SKM-1 treated with dmso at 0.1 percent for 144 hours (cell line): Measurements from ENCODE around the gene LRRFIP2.
"Not testable (repeated sequence)": the region's sequence is repeated elsewhere in the genome, so short reads cannot be mapped to it uniquely, and the experiment has no call there.

Experiments
- DNase-seq: peaks from one replicate; lab custom pipeline; 2025; ENCODE audit not compliant: unreplicated experiment; lab: John Stamatoyannopoulos, UW

The LRRFIP2 gene

DNA sequence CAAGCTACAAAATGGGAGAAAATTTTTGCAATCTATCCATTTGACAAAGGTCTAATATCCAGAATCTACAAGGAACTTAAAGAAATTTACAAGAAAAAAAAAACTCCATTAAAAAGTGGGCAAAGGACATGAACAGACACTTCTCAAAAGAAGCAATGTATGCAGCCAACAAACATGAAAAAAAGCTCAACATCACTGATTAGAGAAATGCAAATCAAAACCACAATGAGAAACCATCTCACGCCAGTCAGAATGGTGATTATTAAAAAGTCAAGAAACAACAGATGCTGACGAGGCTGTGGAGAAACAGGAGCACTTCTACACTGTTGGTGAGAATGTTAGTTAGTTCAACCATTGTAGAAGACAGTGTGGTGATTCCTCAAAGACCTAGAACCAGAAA lies 27.5 kb downstream of the LRRFIP2 start:
- not testable (repeated sequence) for DNase-seq

DNA sequence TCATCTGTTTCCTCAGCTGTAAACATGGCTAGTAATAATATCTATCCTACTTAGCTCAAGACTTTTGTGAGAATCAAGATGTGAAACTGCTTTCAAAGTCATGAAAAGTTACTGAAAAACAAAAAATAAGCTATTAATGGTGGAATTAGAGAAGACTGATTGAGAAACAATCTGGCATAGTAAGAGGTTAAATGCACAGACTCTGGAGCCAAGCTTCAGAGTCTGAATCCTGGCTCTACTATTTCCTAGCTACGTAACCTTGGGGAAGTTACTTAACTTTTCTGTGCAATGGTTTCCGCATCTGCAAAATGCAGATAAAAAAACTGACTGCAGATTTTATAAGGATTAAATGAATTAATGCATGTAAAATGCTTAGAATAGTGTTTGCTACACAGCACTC lies 28.8 kb downstream of the LRRFIP2 start:
- DNase-seq, result peak; percentile 70

DNA sequence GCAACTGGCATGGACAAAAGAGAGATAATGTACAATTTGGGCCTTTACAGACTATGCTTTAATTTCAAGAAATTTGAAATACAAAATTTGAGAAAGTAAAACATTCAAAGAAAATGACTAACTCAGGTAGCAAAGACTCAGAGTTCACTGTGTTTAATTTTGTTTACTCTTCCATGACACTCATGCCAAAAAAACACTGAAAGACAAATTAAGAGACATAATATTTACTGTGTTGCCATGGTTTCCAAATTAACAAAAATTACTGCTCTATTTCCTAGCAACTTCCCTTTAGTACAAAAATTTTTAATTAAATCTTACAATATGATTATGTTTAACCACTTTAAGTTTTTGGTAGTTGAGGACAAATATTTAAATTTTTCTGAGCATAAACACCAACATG lies 29.6 kb downstream of the LRRFIP2 start:
- no peak for DNase-seq

DNA sequence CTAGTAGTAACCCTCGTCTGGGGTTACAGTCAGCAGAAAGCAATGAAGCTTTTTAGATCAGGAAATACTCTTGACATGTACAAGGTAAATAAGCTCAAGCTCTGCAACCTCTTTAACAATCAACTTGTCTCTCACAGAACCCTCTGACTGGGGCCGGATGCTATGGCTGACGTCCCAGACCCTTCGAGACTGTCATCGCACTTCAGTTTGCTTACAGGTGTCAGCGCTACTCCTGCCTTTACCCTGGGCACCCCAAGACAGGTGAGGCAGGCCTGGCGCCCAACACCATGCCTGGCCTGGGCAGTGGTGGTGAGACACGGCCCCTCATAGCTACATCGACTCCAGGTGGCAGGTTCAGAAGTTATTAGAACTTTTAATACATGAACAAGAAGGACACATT lies 30.6 kb downstream of the LRRFIP2 start:
- no peak for DNase-seq

DNA sequence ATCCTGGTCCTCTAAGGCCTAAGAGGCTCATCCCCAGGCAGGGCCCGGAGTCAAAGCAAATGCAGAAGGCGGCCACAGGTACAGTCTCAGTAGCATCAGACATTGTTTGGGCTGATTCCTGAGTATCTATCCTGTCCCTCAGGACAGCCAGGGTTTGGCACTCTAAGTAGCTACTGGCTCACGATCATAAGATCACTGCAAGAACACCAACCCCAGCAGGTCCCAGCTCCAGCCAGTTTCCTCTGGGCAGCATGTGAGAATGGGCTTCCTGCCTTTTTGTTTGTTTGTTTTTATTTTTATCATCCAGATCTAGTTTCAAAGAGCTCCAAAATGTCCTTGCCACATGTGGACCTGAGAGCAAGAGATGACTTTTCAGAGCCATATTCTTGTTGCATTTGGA lies 32.7 kb downstream of the LRRFIP2 start:
- no peak for DNase-seq

DNA sequence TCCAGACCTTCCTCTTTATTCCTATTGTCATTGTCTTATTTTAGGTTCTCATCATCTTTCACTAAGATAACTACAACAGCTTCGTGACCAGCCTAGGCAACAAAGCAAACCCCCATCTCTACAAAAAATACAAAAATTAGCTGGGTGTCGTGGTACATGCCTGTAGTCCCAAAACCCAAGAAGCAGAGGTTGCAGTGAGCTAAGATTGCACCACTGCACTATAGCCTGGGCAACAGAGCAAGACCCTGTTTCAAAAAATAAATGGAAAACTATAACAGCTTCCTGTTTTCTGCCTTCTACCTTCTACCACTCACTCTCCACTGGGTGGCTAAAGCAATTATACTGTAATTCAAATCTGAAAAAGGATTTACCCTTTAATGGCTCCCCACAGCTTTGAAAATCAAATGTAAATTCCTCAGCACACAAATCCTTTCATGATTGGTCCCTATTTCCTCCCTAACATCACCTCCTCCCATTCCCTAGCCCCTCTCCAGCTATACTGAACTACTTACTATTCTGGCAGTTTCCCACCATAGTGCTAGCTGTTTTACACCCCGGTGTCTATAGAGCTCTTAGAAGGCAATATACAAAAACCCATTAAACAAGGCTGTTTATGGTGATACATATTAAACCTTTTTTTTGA lies 33.4 kb downstream of the LRRFIP2 start:
- DNase-seq, result no peak

DNA sequence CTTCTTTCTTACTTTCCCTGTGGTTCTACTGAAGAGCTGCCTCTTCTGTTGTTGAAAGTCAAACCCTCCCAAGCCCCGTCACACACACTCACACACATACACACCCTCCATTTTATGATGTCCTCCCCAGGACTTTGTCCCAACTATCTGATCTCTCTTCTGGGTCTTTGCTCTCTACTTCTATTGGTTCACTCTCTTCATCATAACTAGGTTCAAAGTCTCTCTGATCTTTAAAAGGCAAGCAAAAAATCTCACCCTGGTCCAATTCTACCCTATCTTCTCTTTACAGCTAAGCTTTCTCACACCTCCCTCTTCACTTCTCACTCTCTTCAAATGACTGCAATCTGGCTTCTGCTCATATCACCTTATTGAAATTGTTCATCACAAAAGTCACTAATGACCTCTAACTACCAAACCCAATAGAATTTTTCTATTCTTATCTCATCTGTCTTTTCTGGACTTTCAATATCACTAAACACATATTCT lies 34.8 kb downstream of the LRRFIP2 start:
- DNase-seq, result no peak

DNA sequence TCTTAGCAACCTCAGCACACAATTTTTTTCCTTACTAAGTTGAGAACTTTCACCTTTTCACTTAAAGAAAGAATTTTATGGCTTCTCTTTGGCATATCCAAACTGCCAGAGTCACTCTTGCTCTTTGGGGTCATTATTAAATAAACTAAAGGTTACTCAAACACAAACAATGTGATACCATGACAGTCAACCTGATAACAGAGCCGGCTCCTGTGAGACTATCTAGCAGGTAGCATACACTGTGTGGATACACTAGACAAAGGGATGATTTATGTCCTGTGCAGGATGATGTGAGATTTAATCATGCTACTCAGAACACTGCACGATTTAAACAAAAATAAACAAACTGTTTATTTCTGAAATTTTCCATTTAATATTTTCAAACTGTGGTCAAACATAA lies 35.6 kb downstream of the LRRFIP2 start:
- no peak for DNase-seq

DNA sequence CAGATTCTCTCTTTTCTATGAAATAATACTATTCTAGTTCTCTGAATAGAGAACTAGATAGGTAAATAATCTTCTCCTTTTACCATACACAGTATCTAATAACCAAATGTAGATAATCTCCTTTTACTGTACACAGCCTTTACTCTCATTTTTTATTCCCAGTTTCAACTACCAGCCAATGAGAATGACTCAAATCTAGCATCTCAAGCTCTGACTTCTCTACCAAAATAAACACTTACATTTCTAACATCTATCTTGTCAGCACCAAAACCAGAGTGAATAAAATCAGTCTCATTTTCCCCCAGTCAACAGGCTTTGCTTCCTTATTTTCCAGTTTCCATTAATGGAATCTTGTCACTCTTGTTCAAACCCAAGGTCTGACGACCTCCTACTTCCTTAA lies 36.9 kb downstream of the LRRFIP2 start:
- no peak for DNase-seq

DNA sequence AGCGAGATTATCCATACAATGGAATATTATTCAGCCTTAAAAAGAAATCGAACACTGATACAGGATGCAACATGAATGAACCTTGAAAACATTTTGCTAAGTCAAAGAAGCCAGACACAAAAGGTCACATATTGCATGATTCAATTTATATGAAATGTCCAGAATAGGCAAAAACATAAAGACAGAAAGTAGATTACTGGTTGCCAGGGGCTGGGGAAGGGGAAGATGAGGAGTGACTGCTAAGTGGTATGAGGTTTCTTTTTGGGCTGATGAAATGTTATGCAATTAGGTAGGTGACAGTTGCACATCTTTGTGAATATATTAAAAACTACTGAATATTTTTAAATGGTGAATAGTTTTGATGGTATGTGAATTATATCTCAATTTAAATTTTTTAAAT lies 38.3 kb downstream of the LRRFIP2 start:
- peak; percentile 14 for DNase-seq

DNA sequence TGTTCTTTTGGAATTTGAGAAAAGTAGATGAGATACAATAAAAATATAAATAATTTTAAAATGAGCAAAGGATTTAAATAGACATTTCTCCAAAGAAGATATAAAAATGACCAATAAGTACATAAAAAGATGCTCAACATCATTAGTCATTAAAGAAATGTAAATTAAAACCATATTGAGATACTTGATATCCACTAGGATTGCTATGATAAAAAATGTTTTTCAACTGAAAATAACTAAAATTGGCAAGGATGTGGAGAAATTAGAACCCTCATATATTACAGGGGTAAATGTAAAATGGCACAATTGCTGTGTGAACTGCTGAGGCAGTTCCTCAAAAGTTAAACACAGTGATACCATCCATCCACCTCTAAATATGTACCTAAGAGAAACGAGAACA lies 38.8 kb downstream of the LRRFIP2 start:
- peak; percentile 11 for DNase-seq

DNA sequence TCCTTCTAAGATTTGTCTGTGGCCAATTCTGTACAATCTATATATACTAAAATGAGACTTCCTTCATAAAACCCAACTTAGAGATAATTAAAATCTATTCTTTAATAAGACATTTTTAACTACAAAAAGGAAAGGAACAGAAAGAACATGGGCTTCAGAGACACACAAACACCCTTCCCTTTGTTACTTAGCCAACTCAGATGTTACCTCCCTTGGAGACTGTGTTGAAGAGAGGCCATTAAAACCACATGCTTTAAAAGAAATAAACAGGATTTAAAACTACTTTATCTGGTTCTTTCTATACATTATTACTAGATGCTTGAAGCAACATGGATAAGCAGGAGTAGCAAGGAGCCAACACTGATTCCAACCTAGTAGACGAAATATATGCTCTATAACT lies 42.0 kb downstream of the LRRFIP2 start:
- DNase-seq, result no peak

DNA sequence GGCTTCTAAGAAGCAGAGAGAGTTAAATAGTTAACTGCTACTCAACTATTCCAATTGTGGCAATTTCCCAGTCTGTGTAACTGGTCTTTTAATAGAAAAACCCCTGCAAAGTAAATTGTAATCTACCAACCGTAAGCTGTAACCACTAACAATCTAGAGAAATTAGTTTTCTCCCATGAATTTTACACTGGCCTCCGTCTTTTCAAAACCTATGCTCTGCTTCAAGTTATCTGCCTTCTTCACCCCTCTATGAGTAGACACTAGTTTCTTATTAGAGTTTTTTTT lies 42.6 kb downstream of the LRRFIP2 start:
- no peak for DNase-seq

DNA sequence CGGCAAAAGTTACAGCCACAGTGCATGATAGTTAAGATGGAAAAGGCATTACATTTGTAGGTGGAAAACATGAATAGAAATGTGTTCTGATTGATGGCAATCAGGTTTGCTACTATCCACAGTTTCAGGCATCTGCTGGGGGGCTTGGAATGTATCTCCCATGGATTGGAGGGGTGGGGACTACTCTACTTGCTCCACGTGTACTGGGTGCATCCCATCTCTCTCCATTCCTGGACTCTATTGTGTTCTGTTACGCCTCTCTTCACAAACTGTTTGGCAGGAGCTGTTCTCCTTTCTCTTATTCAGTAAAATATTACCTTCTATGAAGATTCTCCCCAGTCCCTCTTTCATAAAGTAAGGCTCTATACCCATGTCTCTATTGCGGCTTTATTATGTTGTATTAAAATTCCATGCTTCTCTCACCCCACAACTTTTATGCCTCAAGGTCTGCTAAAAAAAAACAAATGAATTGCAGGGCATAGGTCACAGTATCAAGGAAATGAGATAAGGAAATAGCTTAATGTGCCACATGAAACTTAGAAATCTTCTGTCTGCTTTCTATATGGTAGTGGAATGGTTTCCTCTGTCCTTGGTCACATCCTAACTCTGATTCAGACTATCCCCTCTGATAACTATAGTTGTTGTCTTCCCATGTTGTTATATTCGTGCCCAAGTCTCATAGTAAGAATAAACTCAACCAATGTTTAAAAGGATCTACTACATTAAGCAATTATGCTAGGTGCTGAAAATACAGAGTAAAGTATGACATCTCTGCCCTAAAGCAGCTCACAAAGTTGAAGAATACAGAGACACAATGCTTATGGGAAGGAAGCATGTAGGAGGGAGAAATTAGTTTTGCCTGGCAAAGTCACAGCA lies 43.2 kb downstream of the LRRFIP2 start:
- DNase-seq, result no peak

DNA sequence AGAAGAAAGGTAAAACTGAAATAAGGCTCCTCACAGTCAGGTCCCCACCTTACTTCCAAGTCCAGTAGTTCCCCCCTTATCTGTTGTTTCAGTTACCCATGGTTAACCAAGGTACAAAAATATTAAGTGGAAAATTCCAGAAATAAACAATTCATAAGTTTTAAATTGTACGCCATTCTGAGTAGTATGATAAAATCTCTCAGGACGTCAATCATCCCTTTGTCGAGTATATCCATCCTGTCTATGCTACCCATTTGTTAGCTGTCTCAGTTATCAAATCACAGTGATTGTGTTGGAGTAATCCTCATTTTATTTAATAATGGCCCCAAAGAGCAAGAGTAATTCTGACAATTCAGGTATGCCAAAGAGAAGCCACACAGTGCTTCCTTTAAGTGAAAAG lies 43.9 kb downstream of the LRRFIP2 start:
- no peak for DNase-seq

DNA sequence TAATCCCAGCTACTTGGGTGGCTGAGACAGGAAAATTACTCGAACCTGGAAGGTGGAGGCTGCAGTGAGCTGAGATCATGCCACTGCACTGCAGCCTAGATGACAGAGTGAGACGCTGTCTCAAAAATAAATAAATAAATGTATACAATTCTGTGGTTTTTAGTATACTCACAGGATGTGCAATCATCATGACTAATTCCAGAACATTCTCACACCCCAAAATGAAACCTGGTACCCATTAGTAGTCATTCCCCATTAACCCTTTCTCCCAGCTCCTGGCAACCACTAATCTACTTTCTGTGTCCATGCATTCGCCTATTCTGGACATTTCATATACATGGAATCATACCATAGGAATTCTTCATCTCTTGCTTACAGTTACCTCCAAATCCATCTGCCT lies 44.5 kb downstream of the LRRFIP2 start:
- no peak for DNase-seq

DNA sequence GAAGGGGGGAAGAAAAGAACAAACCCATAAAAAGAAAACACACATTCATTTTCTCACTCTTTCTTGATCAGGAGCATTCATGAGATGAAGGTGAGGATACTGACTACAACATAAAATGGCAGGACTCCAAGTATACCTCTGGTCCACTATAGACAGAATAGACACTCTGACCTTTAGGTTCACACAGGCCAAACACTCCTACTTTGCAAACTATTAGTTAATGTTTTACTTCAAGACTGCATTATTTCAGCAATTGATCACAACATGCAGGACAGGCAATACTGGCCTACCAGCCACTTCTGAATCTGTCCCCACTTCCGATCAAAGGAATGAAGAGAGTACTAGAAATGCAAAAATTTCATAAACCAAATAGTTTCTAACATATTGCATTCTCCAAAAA lies 47.0 kb downstream of the LRRFIP2 start:
- no peak for DNase-seq

DNA sequence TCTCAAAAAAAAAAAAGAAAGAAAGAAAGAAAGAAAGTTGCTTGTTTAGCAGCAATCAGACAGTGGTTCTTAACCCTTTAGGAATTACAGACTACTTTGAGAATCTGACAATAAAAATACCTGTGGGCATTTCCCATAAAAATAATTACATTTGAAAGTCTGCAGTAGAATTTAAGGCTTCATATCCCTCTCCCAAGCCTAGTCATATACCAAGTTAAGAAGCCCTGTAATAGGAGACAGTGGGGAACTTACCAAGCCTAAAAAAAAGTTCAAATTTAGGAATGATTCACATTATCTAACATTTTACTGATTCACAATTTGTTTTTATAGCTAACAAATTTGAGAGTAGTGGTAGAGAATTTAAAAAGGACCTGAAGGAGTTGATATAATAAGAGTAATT lies 47.5 kb downstream of the LRRFIP2 start:
- no peak for DNase-seq

DNA sequence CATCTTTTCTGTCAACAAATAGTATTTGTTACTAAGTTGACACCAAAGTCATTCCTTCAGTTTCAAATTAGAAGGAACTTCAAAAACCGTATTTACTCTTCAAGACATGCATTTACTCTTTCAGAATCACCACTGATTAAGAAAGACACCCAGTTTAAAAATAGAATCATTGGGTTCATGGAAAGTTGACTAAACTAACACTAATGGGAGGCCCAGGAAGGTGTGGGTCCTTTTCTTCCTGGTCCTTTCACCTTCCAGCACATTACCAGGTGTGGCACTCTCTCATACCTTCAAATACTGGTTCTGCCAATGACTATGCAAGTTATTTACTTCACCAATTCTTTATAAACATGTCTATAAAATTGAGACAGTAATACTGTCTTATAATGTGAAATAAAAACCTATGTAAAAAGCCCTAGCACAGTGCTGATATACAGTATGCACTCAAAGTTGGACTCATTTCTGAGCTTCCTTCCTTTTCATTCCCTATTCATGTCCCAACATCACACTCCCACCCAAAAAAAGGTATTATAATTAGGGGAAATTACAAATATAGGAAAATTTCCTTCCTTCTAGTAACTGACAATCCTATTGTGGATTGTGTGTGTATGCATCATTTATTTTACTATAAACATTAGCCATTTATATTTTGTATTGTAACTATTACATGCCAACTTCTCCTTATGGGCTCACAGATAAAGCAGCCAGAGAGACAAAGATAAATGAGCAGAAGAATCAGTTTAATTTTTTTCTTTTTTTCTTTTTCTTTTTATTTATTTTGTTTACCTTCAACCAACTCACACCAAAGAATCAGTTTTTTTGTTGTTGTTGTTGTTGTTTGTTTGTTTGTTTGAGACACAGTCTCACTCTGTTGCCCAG lies 48.9 kb downstream of the LRRFIP2 start:
- no peak for DNase-seq

DNA sequence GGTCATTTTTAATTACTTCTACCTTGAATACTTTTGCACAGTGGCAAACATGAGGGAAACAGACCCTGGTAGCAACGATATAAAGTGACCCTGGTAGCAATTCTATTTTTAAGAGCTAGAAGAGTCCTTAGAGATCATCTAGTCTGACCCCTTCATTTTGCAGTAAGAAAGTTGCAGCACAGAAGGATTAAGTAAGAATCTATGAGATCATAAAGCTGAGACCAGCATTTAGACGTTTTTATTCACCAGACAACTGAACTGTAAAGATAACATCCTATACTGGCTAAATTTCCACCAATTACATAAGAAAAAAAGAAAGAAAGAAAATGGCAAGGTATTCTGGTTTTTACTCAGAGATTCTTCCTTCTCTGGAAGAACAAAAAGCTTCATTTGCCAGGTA lies 49.9 kb downstream of the LRRFIP2 start:
- DNase-seq, result no peak

DNA sequence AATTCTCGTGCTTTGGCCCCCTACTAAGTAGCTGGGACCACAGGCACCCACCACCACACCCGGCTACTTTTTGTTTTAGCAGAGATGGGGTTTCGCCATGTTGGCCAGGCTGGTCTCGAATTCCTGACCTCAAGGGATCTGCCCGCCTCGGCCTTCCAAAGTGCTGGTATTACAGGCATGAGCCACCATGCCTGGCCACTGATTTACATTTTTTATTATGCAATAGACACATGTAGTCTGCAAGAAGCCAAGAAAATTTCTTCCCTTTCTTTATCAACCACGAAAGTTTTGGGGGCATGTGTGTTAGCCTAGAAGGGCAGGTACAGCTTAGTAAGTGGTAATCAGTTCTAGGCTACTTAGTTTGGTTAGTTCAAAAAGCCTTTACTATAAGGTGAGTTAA lies 51.1 kb downstream of the LRRFIP2 start:
- no peak for DNase-seq

DNA sequence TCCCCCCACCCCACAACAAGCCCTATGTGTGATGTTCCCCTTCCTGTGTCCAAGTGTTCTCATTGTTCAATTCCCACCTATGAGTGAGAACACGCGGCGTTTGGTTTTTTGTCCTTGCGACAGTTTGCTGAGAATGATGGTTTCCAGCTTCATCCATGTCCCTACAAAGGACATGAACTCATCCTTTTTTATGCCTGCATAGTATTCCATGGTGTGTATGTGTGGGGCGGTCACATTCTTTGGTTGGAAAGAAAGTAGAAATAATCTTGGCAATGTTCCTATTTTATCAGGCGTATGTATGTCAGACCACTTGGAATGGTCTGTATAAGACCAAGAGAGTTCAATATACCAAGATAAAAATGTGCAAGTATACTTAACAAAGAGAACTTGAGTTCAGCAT lies 52.3 kb downstream of the LRRFIP2 start:
- not testable (repeated sequence) for DNase-seq
